Left ventricle myocardium inferior (tissue), 1 donor: ENCODE results near the gene XCR1. TPM values are rescaled to one million over a fixed set of nuclear protein-coding genes. Genes with fewer than 3 reads are reported as not detected.

ENCODE experiments used
- DNase-seq: peaks from one replicate; pipeline ENCODE4 v3.0.0-alpha.2; 2020
- H3K27ac ChIP-seq: fragments of 200-600 bp; replicated peaks from 2 replicates; pipeline ENCODE4 v1.8.0; 2021
- H3K27me3 ChIP-seq: fragments of 200-600 bp; 2 replicates; pipeline ENCODE4 v1.8.0; 2021; ENCODE audit warnings: low read depth
- H3K36me3 ChIP-seq: fragments of 200-600 bp; 2 replicates; pipeline ENCODE4 v1.8.0; 2021
- H3K4me1 ChIP-seq: fragments of 200-600 bp; 2 replicates; pipeline ENCODE4 v1.8.0; 2021
- H3K4me3 ChIP-seq: fragments of 200-600 bp; 2 replicates; pipeline ENCODE4 v1.8.0; 2021; ENCODE audit warnings: mild to moderate bottlenecking, moderate library complexity
- H3K9me3 ChIP-seq: fragments of 200-600 bp; replicated peaks from 2 replicates; pipeline ENCODE4 v1.8.0; 2021
- intact Hi-C: fragments of 100-400 bp; cut with micrococcal nuclease; formaldehyde crosslinking; loops from one replicate; pipeline ENCODE4 v1.11.0; 2022
- total RNA-seq: library from RNA; stranded (reverse); fragmentation: NEBNext Ultra II Directional; extraction: Animal tissue kit (Norgen Biotek cat#: 25700); gene quantifications from one replicate; pipeline ENCODE4 v1.2.1, GENCODE V29; 2021
- TF ChIP-seq, protein P1 (sequence below): fragments of 200-600 bp; IDR thresholded peaks from 2 replicates; pipeline ENCODE4 v1.8.0; 2021; ENCODE audit warnings: antibody characterized with exemption, mild to moderate bottlenecking, borderline replicate concordance
- donor health status: DM: no; HTN: yes; CAD: no; lungs with severe emphysema.

Gene XCR1
- total RNA-seq, 1 donor from 2014 or later, result not detected

DNA sequence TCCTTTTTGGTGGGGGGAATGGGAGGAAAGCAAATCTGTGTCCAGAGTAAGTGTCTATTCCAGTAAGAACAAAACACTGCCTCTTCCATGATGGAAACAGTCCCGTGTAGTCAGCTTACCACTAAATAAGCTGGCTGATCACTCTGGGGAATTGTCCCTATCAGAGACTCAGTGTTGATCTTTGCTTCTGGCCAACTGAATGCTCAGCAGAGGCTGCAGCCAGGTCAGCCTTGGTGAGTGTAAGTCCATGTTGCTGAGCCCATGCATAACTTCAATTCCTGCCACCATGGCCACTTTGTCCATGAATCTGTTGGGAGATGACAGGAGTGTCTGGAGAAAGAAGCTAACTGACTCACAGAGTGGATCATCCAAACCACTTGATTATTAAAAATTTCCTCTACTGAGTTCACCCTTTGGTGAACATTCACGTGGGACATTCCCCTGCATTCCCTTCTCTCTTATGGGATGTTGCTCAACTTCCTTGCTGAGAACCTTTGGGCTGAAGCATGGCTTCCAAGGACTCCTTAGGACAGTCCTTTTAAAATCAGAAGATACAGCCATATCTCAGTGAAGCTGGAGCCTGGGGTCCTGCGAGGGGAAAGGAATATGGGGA lies 33.9 kb upstream of the XCR1 start:
- Histone ChIP-seq H3K9me3 (no peaks in the 10 kb centered on the region), H3K36me3 (no peaks in the 10 kb centered on the region), H3K27ac (no peak overlapping the region), H3K4me1 (peaks cover 42% of the 10 kb centered on the region), H3K27me3 (peaks cover 11% of the 10 kb centered on the region), H3K4me3 (no peak overlapping the region)
- no peak for DNase-seq
- intact Hi-C loops, result no loop called here
- TF ChIP-seq, protein P1, sequence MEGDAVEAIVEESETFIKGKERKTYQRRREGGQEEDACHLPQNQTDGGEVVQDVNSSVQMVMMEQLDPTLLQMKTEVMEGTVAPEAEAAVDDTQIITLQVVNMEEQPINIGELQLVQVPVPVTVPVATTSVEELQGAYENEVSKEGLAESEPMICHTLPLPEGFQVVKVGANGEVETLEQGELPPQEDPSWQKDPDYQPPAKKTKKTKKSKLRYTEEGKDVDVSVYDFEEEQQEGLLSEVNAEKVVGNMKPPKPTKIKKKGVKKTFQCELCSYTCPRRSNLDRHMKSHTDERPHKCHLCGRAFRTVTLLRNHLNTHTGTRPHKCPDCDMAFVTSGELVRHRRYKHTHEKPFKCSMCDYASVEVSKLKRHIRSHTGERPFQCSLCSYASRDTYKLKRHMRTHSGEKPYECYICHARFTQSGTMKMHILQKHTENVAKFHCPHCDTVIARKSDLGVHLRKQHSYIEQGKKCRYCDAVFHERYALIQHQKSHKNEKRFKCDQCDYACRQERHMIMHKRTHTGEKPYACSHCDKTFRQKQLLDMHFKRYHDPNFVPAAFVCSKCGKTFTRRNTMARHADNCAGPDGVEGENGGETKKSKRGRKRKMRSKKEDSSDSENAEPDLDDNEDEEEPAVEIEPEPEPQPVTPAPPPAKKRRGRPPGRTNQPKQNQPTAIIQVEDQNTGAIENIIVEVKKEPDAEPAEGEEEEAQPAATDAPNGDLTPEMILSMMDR, result no peak

DNA sequence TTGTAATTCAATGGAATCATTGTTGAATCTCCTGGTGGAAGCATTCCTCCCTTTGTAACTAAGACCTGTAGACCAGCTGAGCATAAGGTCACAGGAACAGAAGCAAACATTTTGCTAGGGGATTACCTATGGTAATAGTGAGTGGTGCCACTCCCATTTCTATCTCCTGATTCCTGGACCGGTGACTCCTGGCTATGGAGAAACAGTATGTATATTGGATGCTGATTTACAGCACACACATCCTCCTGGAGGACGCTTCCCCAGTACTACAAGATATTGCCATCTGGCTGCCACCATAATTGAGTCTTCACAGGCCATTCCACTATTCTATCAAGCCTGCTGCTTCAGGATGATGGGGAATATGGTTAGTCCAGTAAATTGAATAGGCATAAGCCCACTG lies 33.3 kb upstream of the XCR1 start:
- TF ChIP-seq, protein P1, result no peak
- Histone ChIP-seq H3K4me1 (peaks cover 38% of the 10 kb centered on the region), H3K36me3 (no peaks in the 10 kb centered on the region), H3K4me3 (no peak overlapping the region), H3K27ac (no peak overlapping the region), H3K9me3 (no peaks in the 10 kb centered on the region), H3K27me3 (peaks cover 11% of the 10 kb centered on the region)
- no peak for DNase-seq
- intact Hi-C loops, result no loop called here

- no peak overlapping the region for H3K4me3 ChIP-seq
- peaks cover 28% of the 10 kb centered on the region for H3K4me1 ChIP-seq
- no peak overlapping the region for H3K27ac ChIP-seq
- intact Hi-C loops, result no loop called here
- no peaks in the 10 kb centered on the region for H3K36me3 ChIP-seq
- DNase-seq, result no peak
- no peaks in the 10 kb centered on the region for H3K9me3 ChIP-seq
- H3K27me3 ChIP-seq, result peaks cover 10% of the 10 kb centered on the region
- TF ChIP-seq, protein P1, result no peak
Observed at GRCh38 chr3:46059432-46059831, 32.1 kb upstream of the XCR1 start.

- H3K9me3 ChIP-seq, result no peaks in the 10 kb centered on the region
- H3K27ac ChIP-seq, result no peak overlapping the region
- no peak for DNase-seq
- intact Hi-C loops, result no loop called here
- H3K4me1 ChIP-seq, result peaks cover 28% of the 10 kb centered on the region
- peaks cover 11% of the 10 kb centered on the region for H3K27me3 ChIP-seq
- no peaks in the 10 kb centered on the region for H3K36me3 ChIP-seq
- TF ChIP-seq, protein P1, result no peak
- H3K4me3 ChIP-seq, result no peak overlapping the region
Observed at GRCh38 chr3:46058981-46059380, 31.7 kb upstream of the XCR1 start.

DNA sequence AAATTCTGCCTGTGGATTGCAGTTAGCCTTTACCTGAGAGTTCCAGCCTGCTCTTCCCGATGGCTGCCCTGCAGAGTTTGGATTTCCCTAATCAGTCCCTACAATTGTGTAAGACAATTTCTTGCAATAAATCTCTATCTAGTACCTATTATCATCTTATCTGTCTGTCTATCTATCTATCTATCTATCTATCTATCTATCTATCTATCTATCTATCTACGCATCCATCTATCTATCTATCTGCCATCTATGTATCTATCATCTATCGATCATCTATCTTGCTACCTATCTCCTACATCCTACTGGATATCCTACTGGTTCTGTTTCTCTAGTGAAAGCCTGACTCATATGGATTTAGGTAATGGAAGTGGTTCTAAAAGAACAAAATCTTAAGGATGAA lies 30.4 kb upstream of the XCR1 start:
- no peaks in the 10 kb centered on the region for H3K9me3 ChIP-seq
- no peak overlapping the region for H3K4me3 ChIP-seq
- peaks cover 4% of the 10 kb centered on the region for H3K27me3 ChIP-seq
- DNase-seq, result no peak
- H3K36me3 ChIP-seq, result no peaks in the 10 kb centered on the region
- TF ChIP-seq, protein P1, result no peak
- intact Hi-C loops, result no loop called here
- peaks cover 17% of the 10 kb centered on the region for H3K4me1 ChIP-seq
- no peak overlapping the region for H3K27ac ChIP-seq
